ENCODE data around the gene RTP2. TPM values are rescaled to one million over a fixed set of nuclear protein-coding genes. Genes with fewer than 3 reads are reported as not detected.

Gene RTP2
- total RNA-seq, 1 experiment from 2014 or later, result not detected

DNA sequence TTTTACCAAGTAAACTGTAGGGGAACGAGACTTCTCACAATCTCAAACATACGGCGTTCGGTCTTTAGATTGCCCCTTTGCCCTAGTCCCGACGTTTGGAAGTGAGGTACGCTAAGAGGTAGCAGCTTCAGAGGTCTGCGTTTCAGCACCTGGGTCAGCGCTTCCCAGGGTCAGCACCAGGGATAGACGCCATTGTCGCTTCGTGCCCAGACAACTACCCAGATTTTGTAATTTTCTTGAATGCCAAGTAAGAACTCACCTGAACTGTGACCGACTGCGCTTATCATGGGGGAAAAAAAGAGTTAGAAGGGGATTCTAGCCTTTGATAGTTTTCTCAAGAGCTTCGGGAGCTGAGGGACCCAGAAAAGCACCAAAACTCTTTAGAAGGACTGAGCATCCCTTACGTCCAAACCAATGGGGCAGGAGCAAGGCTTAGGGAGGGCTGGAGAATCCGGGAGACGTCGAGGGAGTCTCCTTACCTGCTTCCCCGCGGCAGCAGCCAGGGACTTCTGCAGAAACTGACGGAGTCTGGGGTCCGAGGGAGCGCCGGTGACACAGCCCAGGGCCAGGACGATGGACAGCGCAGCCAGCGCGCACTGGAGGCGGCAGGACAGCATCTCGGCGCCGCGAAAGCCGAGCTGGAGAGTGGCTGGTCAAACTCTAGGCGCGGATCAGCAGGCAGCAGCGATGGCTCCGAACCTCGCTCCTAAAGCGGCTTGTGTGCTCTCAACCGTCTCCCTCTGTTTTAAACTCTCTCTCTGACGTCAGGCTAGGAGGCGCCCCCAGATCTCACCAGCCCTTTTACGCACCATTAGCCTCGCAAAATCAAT, 32.5 kb downstream of the RTP2 start, which contains the start of gene SST:
Gene SST (minus strand): TSS at position 720 of the 830 bp plus-strand sequence. CDS start 103 bp downstream, at position 617.
- peak; percentile 52 for DNase-seq (ENCODE audit: low read depth)

GRCh38 chr3:187667526-187667925, 34.8 kb downstream of the RTP2 start:
- no peak for DNase-seq (ENCODE audit: low read depth)

GRCh38 chr3:187665764-187666402, 36.5 kb downstream of the RTP2 start:
- no peak for DNase-seq (ENCODE audit: low read depth)

DNA sequence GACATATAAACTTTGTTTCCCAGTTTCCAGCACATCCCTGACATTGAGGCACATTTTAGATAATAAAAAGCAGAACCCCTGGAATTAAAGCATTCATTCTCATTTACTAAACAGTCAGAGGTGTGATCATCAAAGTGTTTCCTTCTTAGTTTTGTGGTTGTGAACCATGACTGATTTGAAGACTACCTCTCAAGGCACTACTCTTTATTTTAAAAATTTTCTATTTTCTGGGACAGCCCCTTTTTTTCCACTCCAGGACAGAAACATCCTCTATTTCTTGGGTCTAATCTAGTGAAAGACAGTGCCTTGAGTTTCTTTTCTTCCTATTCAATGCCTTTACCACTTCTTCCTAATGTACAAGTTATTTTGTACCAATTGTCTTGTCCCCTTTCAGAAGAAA, 37.3 kb downstream of the RTP2 start:
- DNase-seq (ENCODE audit: low read depth), result no peak

- DNase-seq (ENCODE audit: low read depth), result no peak
Measured at GRCh38 chr3:187662848-187663409, 39.4 kb downstream of the RTP2 start.

DNA sequence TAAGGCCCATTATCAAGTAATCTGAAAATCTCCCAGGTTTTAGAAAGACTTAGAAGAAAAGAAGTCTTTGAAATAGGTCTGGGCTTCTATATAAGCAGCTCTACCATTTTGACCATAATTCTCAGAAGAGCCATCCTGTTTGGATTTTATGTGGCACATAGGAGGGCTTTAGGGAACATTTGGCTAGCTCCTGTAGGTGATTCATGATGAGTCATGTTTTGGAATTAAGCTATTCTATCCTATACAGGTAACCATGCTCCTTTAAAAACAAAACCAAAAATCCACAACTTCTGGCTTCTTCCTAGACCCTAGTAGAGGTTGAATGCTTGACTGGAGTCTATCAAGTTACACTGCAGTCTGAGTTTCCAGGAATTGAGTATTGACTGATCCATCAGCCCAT, 41.1 kb downstream of the RTP2 start:
- DNase-seq (ENCODE audit: low read depth), result peak; percentile 12

GRCh38 chr3:187651282-187651681, 51.1 kb downstream of the RTP2 start:
- no peak for DNase-seq (ENCODE audit: low read depth)

Other genes with a start within 250 kb of the RTP2 start
- 0.62 and 0.94 TPM in 2 replicates for gene SST, start 32.2 kb downstream of the RTP2 start, total RNA-seq (2014; rRNA removed; shearing (Covaris generic))
- gene BCL6, start 42.9 kb upstream of the RTP2 start, total RNA-seq (2014; rRNA removed; shearing (Covaris generic)), result 15.4 and 19.2 TPM in 2 replicates

Data from M059J (cell line).